Measurements from ENCODE around the gene FZR1. TPM values are rescaled to one million over a fixed set of nuclear protein-coding genes. Genes with fewer than 3 reads are reported as not detected.

The FZR1 gene
- total RNA-seq, 1 donor: 30.2 TPM

DNA sequence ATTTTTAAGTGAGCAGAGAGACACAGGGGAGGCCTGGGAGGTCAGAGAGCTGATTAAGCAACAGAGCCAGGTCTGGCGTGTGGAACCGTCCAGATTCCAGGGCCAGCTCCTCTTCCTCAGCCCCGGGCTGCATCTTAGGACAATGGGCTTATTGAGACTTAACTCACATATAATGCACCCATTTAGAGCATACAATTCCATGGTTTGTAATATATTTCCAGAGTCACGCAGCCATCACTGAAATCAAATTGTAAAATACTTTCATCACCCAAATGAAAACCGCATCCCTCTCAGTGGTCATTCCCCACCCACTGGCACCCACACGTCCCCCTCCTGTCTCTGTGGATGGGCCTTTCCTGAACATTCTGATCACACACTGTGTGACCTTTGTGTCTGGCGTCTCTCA, 64.5 kb downstream of the FZR1 start:
- no peak overlapping the region for H3K4me3 ChIP-seq (ENCODE audit: low read depth, low read length)
- DNase-seq (ENCODE audit: low read depth): no peak
- TF ChIP-seq, protein P1, sequence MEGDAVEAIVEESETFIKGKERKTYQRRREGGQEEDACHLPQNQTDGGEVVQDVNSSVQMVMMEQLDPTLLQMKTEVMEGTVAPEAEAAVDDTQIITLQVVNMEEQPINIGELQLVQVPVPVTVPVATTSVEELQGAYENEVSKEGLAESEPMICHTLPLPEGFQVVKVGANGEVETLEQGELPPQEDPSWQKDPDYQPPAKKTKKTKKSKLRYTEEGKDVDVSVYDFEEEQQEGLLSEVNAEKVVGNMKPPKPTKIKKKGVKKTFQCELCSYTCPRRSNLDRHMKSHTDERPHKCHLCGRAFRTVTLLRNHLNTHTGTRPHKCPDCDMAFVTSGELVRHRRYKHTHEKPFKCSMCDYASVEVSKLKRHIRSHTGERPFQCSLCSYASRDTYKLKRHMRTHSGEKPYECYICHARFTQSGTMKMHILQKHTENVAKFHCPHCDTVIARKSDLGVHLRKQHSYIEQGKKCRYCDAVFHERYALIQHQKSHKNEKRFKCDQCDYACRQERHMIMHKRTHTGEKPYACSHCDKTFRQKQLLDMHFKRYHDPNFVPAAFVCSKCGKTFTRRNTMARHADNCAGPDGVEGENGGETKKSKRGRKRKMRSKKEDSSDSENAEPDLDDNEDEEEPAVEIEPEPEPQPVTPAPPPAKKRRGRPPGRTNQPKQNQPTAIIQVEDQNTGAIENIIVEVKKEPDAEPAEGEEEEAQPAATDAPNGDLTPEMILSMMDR (IDR thresholded peaks at IDR 0.05; ENCODE audit: insufficient read depth, low read length): no peak

DNA sequence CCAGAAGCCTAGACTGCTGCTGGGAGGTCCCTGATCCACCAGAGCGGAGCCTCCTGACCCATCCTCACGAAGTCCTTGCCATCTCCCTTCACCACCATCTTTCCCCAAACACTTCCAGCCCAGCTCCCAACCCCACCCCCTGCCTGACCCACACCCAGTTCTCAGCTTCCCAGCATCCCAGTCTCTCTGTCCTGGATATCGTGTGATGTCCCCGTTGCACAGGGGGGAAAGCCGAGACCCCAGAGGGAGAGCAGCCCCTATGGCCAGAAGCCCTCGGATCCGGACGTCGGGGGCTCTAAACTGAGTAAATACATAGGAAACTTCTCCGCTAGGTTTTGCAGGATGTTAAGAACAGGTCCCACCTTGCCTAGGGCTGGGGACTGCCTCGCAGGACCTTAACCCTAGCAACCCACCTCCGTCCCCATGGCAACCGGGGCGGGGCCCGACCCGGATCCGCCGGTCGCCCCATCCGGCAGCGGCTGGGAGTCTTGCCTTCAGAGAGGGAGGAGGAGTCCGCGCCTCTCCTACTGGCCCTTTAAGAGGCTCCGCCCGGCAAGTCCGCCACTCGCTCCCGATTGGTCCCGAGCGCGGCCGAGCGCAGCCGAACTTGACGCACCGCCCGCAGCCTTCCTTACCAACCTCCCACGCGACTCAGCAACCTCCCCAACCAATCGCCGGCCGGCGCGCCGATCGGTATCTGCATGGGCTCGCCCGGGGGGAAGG, 66.2 kb downstream of the FZR1 start:
- TF ChIP-seq, protein P1 (IDR thresholded peaks at IDR 0.05; ENCODE audit: insufficient read depth, low read length): no peak
- DNase-seq (ENCODE audit: low read depth): peak; percentile 99
- peak overlapping the region; percentile 76 for H3K4me3 ChIP-seq (ENCODE audit: low read depth, low read length)

DNA sequence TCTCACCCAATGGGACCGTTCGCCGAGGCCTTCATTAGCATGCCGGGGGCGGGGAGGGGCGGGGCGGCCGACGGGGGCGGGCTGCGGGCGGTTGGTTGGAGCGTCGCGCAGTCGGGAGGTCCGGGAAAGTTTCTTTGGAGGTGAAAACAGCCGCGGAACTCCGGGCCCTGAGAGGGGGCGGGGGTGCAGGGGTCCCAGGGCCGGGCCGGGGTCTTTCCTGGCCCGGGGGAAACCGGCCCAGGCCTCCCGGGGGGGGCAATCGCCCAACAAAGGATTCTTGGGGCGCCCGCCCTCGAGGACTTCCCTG, 66.7 kb downstream of the FZR1 start, which contains the start of gene HMG20B:
HMG20B (plus strand) TSS at position 90 of the 307 bp plus-strand sequence. CDS start 366 bp downstream, outside the sequence.
- H3K4me3 ChIP-seq (ENCODE audit: low read depth, low read length): peak within 1 kb of the TSS; percentile 81
- TF ChIP-seq, protein P1 (IDR thresholded peaks at IDR 0.05; ENCODE audit: insufficient read depth, low read length): no peak
- no peak for DNase-seq (ENCODE audit: low read depth)

DNA sequence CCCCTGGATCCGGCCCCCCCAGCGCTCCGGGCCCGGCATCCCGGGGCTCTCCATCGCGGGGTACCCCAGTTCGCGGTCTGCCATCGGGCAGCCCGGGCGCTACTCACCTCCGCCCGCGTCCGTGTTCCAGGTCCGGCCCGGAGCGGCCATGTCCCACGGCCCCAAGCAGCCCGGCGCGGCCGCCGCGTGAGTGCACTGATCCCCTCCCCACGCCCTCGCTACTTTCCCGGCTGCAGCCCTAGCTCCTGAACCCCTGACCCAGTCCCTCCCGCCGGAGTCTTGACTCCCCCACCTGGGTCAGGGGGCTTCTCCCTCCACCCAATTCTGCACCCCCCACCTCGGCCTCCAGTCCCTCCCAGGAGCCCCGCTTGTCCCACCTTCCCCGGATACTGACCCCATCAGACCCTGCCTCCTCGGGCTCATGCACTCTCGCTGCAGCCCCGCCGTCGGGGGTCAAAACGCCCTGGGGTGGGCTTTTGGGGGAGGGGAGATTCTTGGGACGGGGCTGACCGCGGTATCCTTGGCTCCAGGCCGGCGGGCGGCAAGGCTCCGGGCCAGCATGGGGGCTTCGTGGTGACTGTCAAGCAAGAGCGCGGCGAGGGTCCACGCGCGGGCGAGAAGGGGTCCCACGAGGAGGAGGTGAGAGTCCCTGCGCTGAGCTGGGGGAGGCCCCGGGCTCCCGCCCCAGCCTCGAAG, 67.2 kb downstream of the FZR1 start:
- H3K4me3 ChIP-seq (ENCODE audit: low read depth, low read length): peak overlapping the region; percentile 81
- no peak for DNase-seq (ENCODE audit: low read depth)
- TF ChIP-seq, protein P1 (IDR thresholded peaks at IDR 0.05; ENCODE audit: insufficient read depth, low read length): no peak

DNA sequence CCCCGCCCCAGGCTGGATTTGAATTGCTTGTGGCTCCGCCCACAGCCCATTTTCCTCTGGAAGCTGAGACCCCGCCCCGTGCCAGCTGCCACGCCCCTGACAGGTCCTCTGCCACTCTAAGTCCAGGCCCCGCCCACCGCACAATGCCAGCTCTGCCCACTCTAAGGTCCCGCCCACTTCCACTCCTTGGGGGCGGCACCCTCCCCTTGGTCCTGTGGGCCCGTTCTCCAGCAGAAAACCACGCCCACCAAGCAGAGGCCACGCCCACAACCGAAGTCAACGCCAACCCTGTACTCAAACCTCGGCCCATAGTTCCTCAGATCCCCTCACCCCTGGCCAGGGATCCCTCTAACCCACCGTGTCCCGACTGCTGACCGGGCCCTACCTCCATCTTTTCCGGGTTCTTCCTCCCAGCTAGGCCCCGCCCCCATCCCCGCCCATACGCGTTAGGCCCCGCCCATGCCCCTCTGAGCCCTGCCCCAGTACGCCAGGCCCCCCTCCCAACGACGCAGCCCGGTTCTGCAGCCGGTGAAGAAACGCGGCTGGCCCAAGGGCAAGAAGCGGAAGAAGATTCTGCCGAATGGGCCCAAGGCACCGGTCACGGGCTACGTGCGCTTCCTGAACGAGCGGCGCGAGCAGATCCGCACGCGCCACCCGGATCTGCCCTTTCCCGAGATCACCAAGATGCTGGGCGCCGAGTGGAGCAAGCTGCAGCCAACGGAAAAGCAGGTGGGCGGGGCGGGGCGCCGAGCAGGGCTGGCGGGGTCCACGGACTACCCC, 67.9 kb downstream of the FZR1 start:
- peak overlapping the region; percentile 81 for H3K4me3 ChIP-seq (ENCODE audit: low read depth, low read length)
- peak; percentile 89 for DNase-seq (ENCODE audit: low read depth)
- TF ChIP-seq, protein P1 (IDR thresholded peaks at IDR 0.05; ENCODE audit: insufficient read depth, low read length): no peak

DNA sequence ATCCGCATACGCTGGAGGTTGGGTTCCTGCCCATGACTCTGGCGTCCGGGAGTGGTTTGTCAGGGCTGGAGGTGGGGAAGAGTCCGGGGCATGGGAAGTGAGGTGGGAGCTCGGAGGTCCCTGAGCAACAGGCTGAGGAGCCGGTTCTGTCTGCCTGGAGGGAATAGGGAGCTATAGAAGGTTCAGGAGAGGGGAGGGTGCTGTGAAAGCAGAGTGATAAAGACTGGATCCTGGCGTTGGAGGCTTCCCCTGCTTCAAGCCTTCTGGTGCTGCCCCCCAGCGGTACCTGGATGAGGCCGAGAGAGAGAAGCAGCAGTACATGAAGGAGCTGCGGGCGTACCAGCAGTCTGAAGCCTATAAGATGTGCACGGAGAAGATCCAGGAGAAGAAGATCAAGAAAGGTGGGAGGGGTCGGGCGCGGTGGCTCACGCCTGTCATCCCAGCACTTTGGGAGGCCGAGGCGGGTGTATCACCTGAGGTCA, 69.2 kb downstream of the FZR1 start:
- DNase-seq (ENCODE audit: low read depth): no peak
- TF ChIP-seq, protein P1 (IDR thresholded peaks at IDR 0.05; ENCODE audit: insufficient read depth, low read length): peak; percentile 36
- no peak overlapping the region for H3K4me3 ChIP-seq (ENCODE audit: low read depth, low read length)
